ENCODE data around the gene MEA1. TPM values are rescaled to one million over a fixed set of nuclear protein-coding genes. Genes with fewer than 3 reads are reported as not detected.

The MEA1 gene
- total RNA-seq, 3 donors from 2014 or later (not counting 1 experiment from before 2014, with no cell fraction given): 29.6 to 34.3 (median 34.2) TPM

DNA sequence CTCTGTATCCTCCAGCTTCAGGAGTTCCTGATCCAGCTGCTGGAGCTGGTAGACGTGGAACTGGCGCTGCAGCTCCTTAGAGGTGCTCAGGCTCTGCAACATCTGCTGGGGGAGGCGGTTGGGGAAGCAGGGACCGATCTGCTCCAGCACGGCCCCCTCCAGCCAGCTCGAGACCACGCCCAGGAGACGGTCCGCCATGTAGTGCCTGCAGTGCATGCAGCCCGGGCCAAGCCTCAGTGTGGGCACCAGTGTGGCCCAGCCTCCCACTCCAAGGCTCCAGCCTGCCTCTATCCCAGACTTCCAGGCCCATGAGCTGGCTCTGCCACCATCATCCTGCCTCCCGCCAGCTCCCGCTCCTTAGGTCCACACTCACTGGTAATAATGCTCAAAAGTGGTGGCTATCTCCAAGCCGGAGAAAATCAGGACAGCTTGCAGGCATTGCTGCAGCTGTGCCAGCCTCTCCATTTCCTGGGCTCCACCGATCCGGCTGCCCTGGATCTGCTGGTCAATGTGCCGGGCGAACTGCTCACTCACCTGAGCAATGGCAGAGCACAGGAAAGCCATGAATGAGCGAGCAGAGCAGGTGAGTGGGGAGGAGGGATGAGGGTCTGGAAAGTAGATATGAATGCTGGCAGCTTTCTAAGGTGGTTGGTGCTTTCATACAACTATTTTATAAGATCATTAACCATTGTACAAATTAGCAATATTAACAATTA is 27.0 kb upstream of the MEA1 start:
- H3K9me3 Mint-ChIP-seq: no peaks in the 10 kb centered on the region
- H3K36me3 Mint-ChIP-seq: no peaks in the 10 kb centered on the region
- H3K27ac Mint-ChIP-seq: peak overlapping the region in 1 of 2 donors; percentile 15
- Histone ChIP-seq H3K36me3 (ENCODE audit: control insufficient read depth, insufficient read depth, low read length) (peaks cover 42% of the 10 kb centered on the region), H3K9me3 (ENCODE audit: control insufficient read depth, insufficient read depth, low read length) (no peaks in the 10 kb centered on the region), H3K4me1 (ENCODE audit: control insufficient read depth, insufficient read depth, low read length) (no peaks in the 10 kb centered on the region), H3K27me3 (ENCODE audit: control insufficient read depth, insufficient read depth, low read length) (no peaks in the 10 kb centered on the region), H3K4me3 (ENCODE audit: low read length) (no peak overlapping the region), H3K27ac (ENCODE audit: low read length) (no peak overlapping the region)
- ATAC-seq (no peak), DNase-seq (no peak)
- no peak overlapping the region for H3K4me3 Mint-ChIP-seq
- 97% methylated on average over 18 of the region's 18 CpGs for WGBS (ENCODE audit: insufficient coverage)
- intact Hi-C loops (cut with micrococcal nuclease): no loop called here
- no peaks in the 10 kb centered on the region for H3K27me3 Mint-ChIP-seq (ENCODE audit: low read depth in 2 of 2)
- TF ChIP-seq, protein P1, sequence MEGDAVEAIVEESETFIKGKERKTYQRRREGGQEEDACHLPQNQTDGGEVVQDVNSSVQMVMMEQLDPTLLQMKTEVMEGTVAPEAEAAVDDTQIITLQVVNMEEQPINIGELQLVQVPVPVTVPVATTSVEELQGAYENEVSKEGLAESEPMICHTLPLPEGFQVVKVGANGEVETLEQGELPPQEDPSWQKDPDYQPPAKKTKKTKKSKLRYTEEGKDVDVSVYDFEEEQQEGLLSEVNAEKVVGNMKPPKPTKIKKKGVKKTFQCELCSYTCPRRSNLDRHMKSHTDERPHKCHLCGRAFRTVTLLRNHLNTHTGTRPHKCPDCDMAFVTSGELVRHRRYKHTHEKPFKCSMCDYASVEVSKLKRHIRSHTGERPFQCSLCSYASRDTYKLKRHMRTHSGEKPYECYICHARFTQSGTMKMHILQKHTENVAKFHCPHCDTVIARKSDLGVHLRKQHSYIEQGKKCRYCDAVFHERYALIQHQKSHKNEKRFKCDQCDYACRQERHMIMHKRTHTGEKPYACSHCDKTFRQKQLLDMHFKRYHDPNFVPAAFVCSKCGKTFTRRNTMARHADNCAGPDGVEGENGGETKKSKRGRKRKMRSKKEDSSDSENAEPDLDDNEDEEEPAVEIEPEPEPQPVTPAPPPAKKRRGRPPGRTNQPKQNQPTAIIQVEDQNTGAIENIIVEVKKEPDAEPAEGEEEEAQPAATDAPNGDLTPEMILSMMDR (IDR thresholded peaks at IDR 0.05): no peak
- H3K4me1 Mint-ChIP-seq: no peaks in the 10 kb centered on the region

DNA sequence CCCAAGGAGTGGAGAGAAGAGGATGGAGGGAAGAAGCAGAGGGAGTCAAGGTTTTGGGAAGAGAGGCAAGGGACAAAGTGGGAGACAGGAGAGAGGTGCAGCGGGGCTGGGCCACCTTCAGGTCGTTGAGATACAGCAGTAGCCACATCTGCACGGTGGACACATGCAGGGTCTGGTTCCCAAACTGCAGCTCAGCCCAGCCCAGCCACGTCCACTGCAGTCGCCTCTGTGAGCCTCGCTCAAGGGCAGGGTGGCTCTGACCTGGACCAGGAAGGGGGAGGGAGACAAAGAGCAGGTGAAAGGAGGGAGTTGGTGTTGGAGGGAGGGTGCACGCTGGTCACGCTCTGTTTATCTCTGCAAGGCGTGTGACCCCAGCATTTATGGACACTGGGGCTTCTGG is 25.0 kb upstream of the MEA1 start:
- Histone ChIP-seq H3K36me3 (ENCODE audit: control insufficient read depth, insufficient read depth, low read length) (peaks cover 41% of the 10 kb centered on the region), H3K27me3 (ENCODE audit: control insufficient read depth, insufficient read depth, low read length) (no peaks in the 10 kb centered on the region), H3K4me3 (ENCODE audit: low read length) (no peak overlapping the region), H3K9me3 (ENCODE audit: control insufficient read depth, insufficient read depth, low read length) (no peaks in the 10 kb centered on the region), H3K4me1 (ENCODE audit: control insufficient read depth, insufficient read depth, low read length) (no peaks in the 10 kb centered on the region), H3K27ac (ENCODE audit: low read length) (no peak overlapping the region)
- intact Hi-C loops (cut with micrococcal nuclease): no loop called here
- TF ChIP-seq, protein P1 (IDR thresholded peaks at IDR 0.05): no peak
- no peaks in the 10 kb centered on the region for H3K4me1 Mint-ChIP-seq
- no peaks in the 10 kb centered on the region for H3K27me3 Mint-ChIP-seq (ENCODE audit: low read depth in 2 of 2)
- no peaks in the 10 kb centered on the region for H3K36me3 Mint-ChIP-seq
- H3K27ac Mint-ChIP-seq: no peak overlapping the region
- DNase-seq (no peak), ATAC-seq (no peak)
- H3K4me3 Mint-ChIP-seq: no peak overlapping the region
- H3K9me3 Mint-ChIP-seq: no peaks in the 10 kb centered on the region
- WGBS (ENCODE audit: insufficient coverage): 95% methylated on average over 9 of the region's 9 CpGs

DNA sequence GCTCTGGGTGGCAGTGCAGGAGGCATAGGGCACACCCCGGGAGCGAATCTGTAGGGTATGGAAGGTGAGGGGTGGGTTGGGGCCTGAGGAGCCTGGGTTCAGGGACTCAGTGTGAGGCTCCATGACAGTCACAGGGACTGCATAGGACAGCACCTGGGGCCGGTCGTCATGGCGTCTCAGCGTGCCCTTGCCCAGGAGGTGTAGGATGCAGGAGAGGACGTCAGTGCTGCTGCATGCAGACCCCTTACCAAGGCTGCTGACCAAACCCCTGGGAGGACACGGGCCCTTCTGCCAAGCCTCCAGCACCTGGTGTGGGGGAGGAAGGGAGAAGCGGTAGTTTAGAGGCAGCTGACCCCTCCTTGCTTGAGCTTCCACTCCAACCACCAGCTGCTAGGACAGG is 24.0 kb upstream of the MEA1 start:
- peaks cover 0 to 6% of the 10 kb centered on the region in 2 donors for H3K4me1 Mint-ChIP-seq
- no peaks in the 10 kb centered on the region for H3K9me3 Mint-ChIP-seq
- Histone ChIP-seq H3K27ac (ENCODE audit: low read length) (no peak overlapping the region), H3K4me1 (ENCODE audit: control insufficient read depth, insufficient read depth, low read length) (no peaks in the 10 kb centered on the region), H3K9me3 (ENCODE audit: control insufficient read depth, insufficient read depth, low read length) (no peaks in the 10 kb centered on the region), H3K27me3 (ENCODE audit: control insufficient read depth, insufficient read depth, low read length) (no peaks in the 10 kb centered on the region), H3K36me3 (ENCODE audit: control insufficient read depth, insufficient read depth, low read length) (peaks cover 40% of the 10 kb centered on the region), H3K4me3 (ENCODE audit: low read length) (no peak overlapping the region)
- intact Hi-C loops (cut with micrococcal nuclease): no loop called here
- no peak overlapping the region for H3K27ac Mint-ChIP-seq
- H3K4me3 Mint-ChIP-seq: no peak overlapping the region
- H3K36me3 Mint-ChIP-seq: no peaks in the 10 kb centered on the region
- TF ChIP-seq, protein P1 (IDR thresholded peaks at IDR 0.05): no peak
- WGBS (ENCODE audit: insufficient coverage): 95% methylated on average over 7 of the region's 9 CpGs
- H3K27me3 Mint-ChIP-seq (ENCODE audit: low read depth in 2 of 2): no peaks in the 10 kb centered on the region
- ATAC-seq: no peak
- no peak for DNase-seq

DNA sequence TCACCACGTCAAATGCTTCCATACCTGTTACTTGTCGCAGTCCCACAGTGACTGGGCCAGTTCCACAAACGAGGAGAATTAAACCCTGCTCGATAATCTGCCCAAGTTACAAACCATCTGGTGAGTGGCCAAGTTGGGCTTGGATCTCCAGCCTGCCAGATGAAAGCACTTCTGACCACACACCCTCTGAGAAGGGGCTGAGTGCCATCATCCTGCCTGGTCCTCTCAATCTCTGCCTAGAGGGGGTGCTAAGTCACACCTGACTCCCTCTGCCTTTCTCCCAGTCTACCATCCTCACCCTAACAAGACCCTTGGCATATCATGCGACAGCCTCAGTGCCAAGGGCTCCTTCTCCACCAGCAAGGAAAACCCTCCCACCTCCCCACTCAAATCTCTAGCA is 23.5 kb upstream of the MEA1 start:
- Mint-ChIP-seq H3K9me3 (no peaks in the 10 kb centered on the region), H3K4me1 (peaks cover 0 to 6% of the 10 kb centered on the region in 2 donors), H3K4me3 (no peak overlapping the region), H3K27ac (no peak overlapping the region), H3K27me3 (ENCODE audit: low read depth in 2 of 2) (no peaks in the 10 kb centered on the region), H3K36me3 (no peaks in the 10 kb centered on the region)
- Histone ChIP-seq H3K4me3 (ENCODE audit: low read length) (no peak overlapping the region), H3K27me3 (ENCODE audit: control insufficient read depth, insufficient read depth, low read length) (no peaks in the 10 kb centered on the region), H3K27ac (ENCODE audit: low read length) (no peak overlapping the region), H3K36me3 (ENCODE audit: control insufficient read depth, insufficient read depth, low read length) (peaks cover 41% of the 10 kb centered on the region), H3K9me3 (ENCODE audit: control insufficient read depth, insufficient read depth, low read length) (no peaks in the 10 kb centered on the region), H3K4me1 (ENCODE audit: control insufficient read depth, insufficient read depth, low read length) (no peaks in the 10 kb centered on the region)
- intact Hi-C loops (cut with micrococcal nuclease): no loop called here
- no peak for ATAC-seq
- TF ChIP-seq, protein P1 (IDR thresholded peaks at IDR 0.05): no peak
- 85% methylated on average over 5 of the region's 5 CpGs for WGBS (ENCODE audit: insufficient coverage)
- DNase-seq: no peak
